GM12872 (cell line): Measurements from ENCODE around the gene AHNAK.

Source experiments
- CTCF ChIP-seq: IDR thresholded peaks from 3 replicates; pipeline ENCODE4 v1.5.1; 2011; ENCODE audit warnings: low read depth, mild to moderate bottlenecking, low read length, moderate library complexity; ENCODE audit not compliant: insufficient read depth

Gene AHNAK

GRCh38 chr11:62452839-62453468, 93.7 kb downstream of the AHNAK start:
- TF ChIP-seq CTCF: no peak

- no peak for TF ChIP-seq CTCF
These were observed 94.3 kb downstream of the AHNAK start for GRCh38 chr11:62452261-62452660.

GRCh38 chr11:62451241-62451621, 95.4 kb downstream of the AHNAK start:
- TF ChIP-seq CTCF: no peak

GRCh38 chr11:62450543-62451240, 95.9 kb downstream of the AHNAK start:
- no peak for TF ChIP-seq CTCF

- TF ChIP-seq CTCF: no peak
These were observed 97.2 kb downstream of the AHNAK start for GRCh38 chr11:62449451-62449851.

GRCh38 chr11:62446091-62446490, 100.5 kb downstream of the AHNAK start:
- no peak for TF ChIP-seq CTCF

- TF ChIP-seq CTCF: no peak
These were observed 101.3 kb downstream of the AHNAK start for GRCh38 chr11:62445314-62445740.
